ENCODE results near the gene LRFN2.

LRFN2 gene

DNA sequence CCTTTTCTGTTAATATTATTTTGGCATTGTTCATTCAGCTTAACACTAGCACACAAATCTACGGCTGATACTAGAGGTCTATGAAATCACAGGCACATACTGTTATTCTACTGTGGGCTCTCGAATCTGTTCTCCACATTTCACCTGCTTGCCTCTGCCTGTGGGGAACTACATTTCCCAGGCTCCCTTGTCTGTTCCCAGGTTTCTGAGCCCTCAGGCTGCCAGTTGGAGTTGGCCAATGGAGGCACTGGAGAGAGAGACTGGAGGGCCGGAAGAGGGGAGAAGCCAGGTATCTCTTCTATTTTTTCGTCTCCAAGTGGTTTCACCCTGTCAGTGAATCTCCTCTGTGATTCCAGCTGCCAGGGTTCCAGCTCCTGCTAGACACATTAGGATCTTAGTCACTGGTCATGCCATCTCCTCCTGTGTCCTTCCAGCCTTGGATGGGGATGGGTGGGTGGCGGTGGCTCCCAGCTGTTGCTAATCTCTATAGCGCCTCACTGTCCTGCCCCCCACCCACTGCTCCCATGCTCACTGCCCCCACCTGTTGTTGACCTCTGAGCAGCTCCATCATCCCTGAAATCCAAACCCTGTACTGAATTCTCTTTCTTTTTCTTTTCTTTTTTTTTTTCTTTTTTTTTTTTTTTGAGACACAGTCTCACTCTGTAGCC lies 188.2 kb downstream of the LRFN2 start:
- TF ChIP-seq, protein P1, sequence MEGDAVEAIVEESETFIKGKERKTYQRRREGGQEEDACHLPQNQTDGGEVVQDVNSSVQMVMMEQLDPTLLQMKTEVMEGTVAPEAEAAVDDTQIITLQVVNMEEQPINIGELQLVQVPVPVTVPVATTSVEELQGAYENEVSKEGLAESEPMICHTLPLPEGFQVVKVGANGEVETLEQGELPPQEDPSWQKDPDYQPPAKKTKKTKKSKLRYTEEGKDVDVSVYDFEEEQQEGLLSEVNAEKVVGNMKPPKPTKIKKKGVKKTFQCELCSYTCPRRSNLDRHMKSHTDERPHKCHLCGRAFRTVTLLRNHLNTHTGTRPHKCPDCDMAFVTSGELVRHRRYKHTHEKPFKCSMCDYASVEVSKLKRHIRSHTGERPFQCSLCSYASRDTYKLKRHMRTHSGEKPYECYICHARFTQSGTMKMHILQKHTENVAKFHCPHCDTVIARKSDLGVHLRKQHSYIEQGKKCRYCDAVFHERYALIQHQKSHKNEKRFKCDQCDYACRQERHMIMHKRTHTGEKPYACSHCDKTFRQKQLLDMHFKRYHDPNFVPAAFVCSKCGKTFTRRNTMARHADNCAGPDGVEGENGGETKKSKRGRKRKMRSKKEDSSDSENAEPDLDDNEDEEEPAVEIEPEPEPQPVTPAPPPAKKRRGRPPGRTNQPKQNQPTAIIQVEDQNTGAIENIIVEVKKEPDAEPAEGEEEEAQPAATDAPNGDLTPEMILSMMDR (IDR thresholded peaks at IDR 0.05; ENCODE audit: low read depth, low read length) = no peak
- H3K4me3 ChIP-seq (ENCODE audit: low read depth, low read length) = no peak overlapping the region

DNA sequence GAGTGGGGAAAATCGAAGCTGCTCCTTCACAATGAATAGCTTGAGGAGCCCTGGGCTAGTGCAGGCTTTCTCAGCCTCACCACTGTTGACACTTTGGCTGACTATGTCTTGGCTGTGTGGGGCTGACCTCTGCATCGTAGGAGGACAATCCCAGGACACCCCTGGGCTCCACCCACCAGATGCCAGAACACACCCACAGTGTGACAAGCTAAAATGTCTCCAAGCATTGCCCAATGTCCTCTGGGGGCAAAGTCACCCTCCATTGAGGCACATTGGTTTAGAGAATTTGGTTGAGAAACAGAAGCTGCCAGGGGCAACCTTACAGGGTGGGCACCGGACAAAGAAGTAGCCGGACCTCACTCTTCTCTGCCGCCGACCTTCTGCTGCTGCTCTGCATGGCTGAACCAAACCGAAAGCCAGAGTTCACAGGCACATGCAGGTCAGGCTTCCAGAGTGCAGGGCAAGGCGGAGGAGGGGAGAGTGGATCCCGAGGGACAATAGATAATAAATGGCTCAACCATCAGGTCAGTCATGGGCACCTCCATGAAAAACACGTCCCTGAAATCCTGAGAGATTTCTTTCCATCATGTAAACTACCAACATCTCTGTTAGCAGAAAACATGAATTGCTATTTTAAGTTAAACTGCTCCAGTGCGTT lies 189.0 kb downstream of the LRFN2 start:
- H3K4me3 ChIP-seq (ENCODE audit: low read depth, low read length) = no peak overlapping the region
- TF ChIP-seq, protein P1 (IDR thresholded peaks at IDR 0.05; ENCODE audit: low read depth, low read length) = no peak

DNA sequence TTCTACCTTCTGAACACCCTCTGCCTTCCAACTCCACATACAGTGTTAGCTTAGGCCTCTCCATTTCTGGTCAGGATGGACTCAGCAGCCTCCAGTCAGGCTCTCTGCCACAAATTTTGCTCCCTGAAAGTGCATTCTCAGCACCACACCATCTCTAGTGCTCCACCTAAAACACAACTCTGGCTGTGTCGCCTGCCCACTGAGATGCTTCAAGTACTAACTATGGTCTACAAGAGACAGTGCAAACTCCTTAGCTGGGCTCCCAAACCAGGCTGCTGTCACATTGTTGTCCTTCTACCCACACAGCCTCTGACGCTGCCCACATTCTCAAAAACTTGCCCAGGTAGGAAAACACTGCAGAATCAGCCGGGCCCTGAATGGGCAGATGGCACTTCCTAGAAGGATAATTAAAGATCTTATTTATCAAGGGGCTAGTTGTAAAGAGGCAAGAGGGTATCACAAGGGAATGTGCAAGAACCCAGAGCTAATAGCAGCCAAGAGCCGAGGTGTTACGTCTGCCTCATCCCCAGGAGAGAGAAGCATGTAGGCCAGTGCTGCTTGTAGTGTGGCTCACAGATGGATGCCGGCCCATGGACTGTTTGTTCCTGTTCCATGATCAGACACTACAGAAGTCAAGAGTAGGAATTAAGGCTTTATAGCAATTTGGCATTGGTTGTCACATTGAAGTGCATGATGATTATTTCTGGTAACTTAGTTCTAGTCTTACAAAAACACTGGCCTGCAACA lies 189.7 kb downstream of the LRFN2 start:
- no peak overlapping the region for H3K4me3 ChIP-seq (ENCODE audit: low read depth, low read length)
- TF ChIP-seq, protein P1 (IDR thresholded peaks at IDR 0.05; ENCODE audit: low read depth, low read length) = no peak

DNA sequence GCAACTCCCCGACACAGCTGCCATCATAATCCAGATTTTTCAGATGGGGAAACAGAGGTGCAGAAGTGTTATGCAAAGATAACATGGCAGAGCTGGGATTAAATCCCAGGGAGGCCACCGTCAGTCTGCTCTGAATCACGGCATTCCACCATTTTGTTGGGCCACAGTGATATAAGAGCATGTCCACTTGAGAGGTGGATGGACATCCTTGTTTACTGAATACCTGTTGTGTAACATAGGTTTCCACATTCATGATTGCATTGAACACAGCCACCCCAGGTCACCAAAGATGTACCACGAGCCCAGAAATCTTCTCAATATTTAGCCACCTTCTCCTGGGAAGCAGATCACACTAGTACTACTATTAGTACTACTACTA lies 191.5 kb downstream of the LRFN2 start:
- TF ChIP-seq, protein P1 (IDR thresholded peaks at IDR 0.05; ENCODE audit: low read depth, low read length) = no peak
- H3K4me3 ChIP-seq (ENCODE audit: low read depth, low read length) = no peak overlapping the region

DNA sequence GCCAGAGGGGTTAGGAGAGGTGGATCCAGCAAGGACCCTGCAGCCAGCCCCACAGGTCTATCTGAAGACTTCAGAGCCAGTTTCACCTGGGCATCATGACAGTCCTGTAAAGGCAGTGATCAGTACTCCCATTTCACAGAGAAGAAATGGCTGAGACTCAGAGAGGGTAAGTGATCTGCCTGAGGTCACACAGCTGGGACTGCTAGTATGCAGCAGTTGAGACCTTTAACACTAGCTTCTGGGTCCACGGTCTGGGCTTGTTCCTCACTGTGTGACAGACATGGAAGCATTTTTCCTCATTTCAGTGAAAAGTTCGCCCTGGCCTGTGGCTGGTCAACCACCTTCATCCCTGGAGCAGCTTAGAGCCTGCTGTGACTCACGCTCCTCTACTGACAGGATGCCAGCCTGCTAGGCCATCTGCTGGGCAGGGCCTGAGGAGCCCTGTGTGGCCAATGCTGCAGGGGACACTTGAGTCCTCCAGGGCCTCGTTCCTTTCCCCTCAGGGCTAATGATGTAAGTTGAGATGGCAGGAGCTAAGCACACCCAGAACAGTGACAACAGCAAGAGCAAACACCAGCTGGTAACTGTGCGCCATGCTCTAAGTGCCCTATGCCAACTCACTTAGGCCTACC lies 192.0 kb downstream of the LRFN2 start:
- H3K4me3 ChIP-seq (ENCODE audit: low read depth, low read length) = no peak overlapping the region
- TF ChIP-seq, protein P1 (IDR thresholded peaks at IDR 0.05; ENCODE audit: low read depth, low read length) = no peak

DNA sequence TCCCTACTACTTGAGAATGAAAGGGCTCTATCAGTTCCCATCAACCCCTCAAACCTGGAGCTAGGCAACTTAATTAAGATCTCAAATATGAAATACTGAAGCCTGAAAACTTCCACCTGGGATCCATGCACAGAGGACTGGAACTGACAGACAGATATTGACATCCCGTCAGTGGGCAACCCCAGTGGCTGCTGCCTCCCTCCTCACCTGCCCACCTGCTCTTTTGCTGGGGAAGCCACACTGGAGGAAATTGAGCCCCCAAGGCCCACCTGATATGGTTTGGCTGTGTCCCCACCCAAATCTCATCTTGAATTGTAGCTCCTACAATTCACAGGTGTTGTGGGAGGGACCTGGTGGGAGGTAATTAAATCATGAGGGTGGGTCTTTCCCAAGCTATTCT lies 192.8 kb downstream of the LRFN2 start:
- H3K4me3 ChIP-seq (ENCODE audit: low read depth, low read length) = no peak overlapping the region
- TF ChIP-seq, protein P1 (IDR thresholded peaks at IDR 0.05; ENCODE audit: low read depth, low read length) = no peak

Measured in WI38 (cell line).